ENCODE results near the gene TUBGCP6. TPM values are rescaled to one million over a fixed set of nuclear protein-coding genes. Genes with fewer than 3 reads are reported as not detected.

The TUBGCP6 gene, protein sequence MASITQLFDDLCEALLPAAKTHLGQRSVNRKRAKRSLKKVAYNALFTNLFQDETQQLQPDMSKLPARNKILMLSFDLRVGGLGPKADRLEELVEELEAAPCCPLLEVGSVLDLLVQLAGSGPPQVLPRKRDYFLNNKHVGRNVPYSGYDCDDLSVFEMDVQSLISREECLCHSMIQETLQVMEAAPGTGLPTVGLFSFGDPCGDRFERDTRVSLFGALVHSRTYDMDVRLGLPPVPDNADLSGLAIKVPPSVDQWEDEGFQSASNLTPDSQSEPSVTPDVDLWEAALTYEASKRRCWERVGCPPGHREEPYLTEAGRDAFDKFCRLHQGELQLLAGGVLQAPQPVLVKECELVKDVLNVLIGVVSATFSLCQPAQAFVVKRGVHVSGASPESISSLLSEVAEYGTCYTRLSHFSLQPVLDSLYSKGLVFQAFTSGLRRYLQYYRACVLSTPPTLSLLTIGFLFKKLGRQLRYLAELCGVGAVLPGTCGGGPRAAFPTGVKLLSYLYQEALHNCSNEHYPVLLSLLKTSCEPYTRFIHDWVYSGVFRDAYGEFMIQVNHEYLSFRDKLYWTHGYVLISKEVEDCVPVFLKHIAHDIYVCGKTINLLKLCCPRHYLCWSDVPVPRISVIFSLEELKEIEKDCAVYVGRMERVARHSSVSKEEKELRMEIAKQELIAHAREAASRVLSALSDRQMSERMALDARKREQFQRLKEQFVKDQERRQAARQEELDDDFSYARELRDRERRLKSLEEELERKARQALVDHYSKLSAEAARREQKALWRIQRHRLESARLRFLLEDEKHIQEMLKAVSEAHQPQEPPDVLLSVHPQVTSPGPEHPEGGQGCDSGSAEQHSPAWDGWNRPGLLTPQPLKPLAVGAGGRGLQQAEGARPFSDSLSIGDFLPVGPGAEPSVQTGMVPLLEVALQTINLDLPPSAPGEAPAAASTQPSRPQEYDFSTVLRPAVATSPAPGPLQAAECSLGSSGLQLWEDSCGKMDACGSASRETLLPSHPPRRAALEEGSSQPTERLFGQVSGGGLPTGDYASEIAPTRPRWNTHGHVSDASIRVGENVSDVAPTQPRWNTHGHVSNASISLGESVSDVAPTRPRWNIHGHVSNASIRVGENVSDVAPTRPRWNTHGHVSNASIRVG (N-terminal part only)
- 18.2 TPM in 2 replicates for total RNA-seq

DNA sequence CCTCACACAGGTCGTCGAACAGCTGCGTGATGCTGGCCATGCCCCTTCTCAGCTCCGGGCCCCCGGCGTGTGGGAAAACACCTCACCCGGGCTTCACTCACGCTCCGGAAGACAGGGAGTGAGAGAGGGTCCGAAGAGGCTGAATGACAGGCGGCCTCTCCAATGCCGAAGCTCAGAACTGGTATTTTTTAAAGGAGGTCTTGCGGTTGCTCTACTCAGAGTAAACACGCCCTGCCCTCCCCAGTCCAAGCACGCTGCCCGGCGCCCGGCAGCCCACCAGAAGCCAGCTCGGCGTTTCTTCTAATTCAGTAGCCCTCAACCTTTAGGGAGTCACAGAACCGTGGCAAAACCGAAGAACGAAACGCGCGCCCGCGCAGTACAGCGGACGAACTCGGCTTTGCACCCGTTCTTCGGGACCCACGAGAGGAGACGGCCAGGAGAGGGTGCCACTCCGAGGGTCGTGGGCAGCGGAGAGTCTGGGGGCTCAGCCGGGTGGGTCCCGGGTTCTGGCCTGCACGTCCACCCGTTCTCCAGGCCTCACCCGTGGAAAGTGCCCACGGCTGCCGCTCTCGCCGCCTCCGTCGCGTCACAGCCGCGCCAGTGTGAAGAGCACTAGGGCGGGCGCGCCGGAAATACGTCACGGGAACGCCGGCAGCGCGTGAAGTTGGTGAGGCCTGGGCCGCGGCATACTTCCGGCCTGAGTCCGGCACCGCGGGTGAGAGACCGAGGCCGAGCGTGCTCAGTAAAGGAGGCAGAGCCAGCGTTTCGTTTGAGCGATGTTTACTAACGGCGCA is at the start of gene TUBGCP6:
TSS of gene TUBGCP6 (minus strand) at position 604 of the 794 bp plus-strand sequence. CDS start at position 40, 564 bp downstream.
- TF ChIP-seq, protein P1, sequence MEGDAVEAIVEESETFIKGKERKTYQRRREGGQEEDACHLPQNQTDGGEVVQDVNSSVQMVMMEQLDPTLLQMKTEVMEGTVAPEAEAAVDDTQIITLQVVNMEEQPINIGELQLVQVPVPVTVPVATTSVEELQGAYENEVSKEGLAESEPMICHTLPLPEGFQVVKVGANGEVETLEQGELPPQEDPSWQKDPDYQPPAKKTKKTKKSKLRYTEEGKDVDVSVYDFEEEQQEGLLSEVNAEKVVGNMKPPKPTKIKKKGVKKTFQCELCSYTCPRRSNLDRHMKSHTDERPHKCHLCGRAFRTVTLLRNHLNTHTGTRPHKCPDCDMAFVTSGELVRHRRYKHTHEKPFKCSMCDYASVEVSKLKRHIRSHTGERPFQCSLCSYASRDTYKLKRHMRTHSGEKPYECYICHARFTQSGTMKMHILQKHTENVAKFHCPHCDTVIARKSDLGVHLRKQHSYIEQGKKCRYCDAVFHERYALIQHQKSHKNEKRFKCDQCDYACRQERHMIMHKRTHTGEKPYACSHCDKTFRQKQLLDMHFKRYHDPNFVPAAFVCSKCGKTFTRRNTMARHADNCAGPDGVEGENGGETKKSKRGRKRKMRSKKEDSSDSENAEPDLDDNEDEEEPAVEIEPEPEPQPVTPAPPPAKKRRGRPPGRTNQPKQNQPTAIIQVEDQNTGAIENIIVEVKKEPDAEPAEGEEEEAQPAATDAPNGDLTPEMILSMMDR (IDR thresholded peaks at IDR 0.05; ENCODE audit: insufficient read depth, low read length, severe bottlenecking), result peak; percentile 26
- DNase-seq (ENCODE audit: low read depth), result peak; percentile 69
- Histone ChIP-seq H3K36me3 (ENCODE audit: control insufficient read depth, insufficient read depth, low read length) (peaks cover 21% of the 10 kb centered on the region), H3K27me3 (ENCODE audit: control insufficient read depth, insufficient read depth, low read length) (no peaks in the 10 kb centered on the region), H3K4me3 (ENCODE audit: low read depth, low read length) (peak within 1 kb of the TSS; percentile 93)
- FAIRE-seq, result no peak

DNA sequence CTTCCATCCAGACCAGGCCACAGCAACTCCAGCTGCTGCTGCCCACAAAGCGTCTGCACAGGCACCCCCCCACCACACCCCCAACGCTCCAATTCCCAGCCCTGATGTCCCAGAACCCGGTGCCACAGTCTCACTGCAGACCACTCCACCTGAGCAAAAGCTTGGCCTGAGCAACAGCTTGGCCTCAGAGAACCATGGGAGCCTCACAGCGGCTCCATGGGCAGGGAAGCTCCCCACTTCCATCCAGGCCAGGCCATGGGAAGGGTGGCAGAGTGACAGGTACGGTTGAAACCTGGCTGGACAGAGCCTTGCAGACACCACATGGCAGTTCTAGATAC is 49.5 kb upstream of the TUBGCP6 start:
- TF ChIP-seq, protein P1 (IDR thresholded peaks at IDR 0.05; ENCODE audit: insufficient read depth, low read length, severe bottlenecking), result no peak
- FAIRE-seq (no peak), DNase-seq (ENCODE audit: low read depth) (no peak)
- H3K4me3 ChIP-seq (ENCODE audit: low read depth, low read length), result no peak overlapping the region
- H3K36me3 ChIP-seq (ENCODE audit: control insufficient read depth, insufficient read depth, low read length), result peaks cover 36% of the 10 kb centered on the region
- no peaks in the 10 kb centered on the region for H3K27me3 ChIP-seq (ENCODE audit: control insufficient read depth, insufficient read depth, low read length)

DNA sequence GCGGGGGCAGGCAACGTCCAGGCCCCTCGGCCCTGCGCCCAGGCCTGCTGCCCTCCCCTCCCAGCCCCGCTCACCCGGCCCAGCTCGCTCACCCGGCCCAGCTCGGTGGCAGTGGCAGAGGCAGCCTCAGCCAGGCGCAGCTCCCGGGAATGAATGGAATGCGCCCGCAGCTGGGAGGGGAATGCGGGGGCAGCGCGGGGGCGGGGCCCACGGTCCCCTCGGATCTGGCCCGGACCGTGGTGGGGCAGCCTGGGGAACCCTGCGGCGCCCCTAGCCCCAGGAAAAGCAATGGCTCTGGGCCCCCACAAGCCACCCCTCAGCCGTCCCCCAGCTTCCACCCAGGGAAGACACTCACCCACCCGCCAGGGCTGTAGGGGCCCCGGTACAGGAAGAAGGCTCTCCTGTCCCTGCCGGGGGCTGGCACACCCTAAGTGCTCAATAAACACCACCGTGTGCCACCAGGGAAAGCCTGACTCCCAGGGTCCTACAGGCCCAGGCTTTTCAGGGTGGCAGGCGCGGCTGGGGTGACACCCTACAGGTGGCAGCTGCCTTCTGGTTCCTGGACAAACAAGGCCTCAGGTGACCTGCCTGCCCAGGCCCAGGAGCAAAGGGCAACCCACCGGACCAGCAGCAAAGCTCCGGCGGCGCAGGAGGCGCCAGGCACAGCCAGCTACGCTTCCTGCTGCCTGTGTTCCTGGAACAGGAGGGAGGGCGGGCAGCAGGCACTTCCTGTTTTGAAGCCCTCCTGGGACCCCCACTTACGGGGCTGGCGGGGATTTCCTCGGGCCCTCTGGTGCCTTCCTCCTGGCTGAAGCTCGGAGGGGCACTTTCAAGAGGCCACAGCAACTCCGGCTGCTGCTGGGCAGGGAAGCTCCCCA is 48.9 kb upstream of the TUBGCP6 start:
- DNase-seq (ENCODE audit: low read depth) (peak; percentile 33), FAIRE-seq (no peak)

DNA sequence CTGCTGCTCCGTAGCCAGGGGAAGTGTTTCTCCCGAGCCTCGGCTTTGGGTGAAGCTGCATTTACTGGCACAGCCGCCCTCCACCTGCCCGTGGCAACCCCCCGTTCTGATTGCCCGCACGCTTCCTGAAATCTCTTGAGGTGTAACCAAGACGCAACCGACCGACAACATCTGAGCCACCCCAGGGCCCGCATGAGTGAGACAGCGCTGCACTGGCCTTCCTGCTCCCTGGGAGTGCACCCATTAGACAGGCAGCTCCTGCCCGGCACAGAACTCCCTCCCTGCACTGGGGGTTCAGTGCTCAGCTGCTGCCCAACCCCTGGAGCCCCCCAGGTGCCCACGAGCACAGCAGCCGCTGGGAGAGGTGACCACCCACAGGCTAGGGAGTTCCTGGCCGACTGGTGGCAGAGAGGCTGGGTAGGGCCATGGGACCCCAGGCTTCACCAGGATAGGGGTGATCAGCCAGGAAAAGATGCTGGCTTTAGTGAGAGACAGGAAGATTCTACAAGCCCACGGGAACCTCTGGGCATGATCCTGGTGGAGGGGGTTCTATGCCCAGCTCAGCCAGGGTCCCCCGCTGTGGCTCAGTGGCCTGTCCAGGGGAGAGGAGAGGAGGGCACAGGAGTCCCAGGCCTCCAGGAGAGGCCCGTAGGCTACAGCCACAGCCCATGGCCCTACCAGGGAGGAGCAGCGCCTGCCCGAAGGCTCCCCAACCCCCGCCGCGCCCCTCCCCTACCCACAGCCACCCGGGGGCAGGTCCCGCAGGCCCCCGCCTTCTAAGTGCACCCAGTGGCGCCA is 48.0 kb upstream of the TUBGCP6 start:
- TF ChIP-seq, protein P1 (IDR thresholded peaks at IDR 0.05; ENCODE audit: insufficient read depth, low read length, severe bottlenecking), result no peak
- H3K4me3 ChIP-seq (ENCODE audit: low read depth, low read length), result peak overlapping the region; percentile 21
- DNase-seq (ENCODE audit: low read depth), result no peak
- H3K36me3 ChIP-seq (ENCODE audit: control insufficient read depth, insufficient read depth, low read length), result peaks cover 47% of the 10 kb centered on the region
- no peak for FAIRE-seq
- H3K27me3 ChIP-seq (ENCODE audit: control insufficient read depth, insufficient read depth, low read length), result no peaks in the 10 kb centered on the region

More for the DNA sequence above, 48.9 kb upstream of the TUBGCP6 start:
- Histone ChIP-seq H3K27me3 (ENCODE audit: control insufficient read depth, insufficient read depth, low read length) (no peaks in the 10 kb centered on the region), H3K36me3 (ENCODE audit: control insufficient read depth, insufficient read depth, low read length) (peaks cover 41% of the 10 kb centered on the region), H3K4me3 (ENCODE audit: low read depth, low read length) (peak overlapping the region; percentile 21)
- TF ChIP-seq, protein P1 (IDR thresholded peaks at IDR 0.05; ENCODE audit: insufficient read depth, low read length, severe bottlenecking), result no peak
